Measurements from ENCODE around the gene TMEM50B. TPM values are rescaled to one million over a fixed set of nuclear protein-coding genes. Genes with fewer than 3 reads are reported as not detected.
"Not testable (repeated sequence)": the region's sequence is repeated elsewhere in the genome, so short reads cannot be mapped to it uniquely, and the experiment has no call there.

The TMEM50B gene
- total RNA-seq, 1 experiment from 2014 or later, result 21.5 TPM

DNA sequence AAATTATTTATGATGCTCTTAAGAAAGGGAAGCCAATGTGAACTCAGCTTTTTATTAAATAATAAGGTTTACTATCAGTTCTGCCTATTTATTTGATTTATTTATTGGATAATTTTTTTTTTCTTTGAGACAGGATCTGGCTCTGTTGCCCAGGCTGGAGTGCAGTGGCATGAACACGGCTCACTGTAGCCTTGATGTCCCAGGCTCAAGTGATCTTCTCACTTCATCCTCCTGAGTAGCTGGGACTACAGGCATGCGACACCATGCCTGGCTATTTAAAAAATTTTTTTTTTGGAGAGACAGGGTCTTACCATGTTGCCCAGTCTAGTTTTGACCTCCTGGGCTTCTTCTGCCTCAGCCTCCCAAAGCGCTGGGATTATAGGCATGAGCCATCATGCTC lies 32.7 kb upstream of the TMEM50B start:
- Histone ChIP-seq H3K27me3 (ENCODE audit: low read length) (no peaks in the 10 kb centered on the region), H3K9me3 (ENCODE audit: low read length) (no peaks in the 10 kb centered on the region), H3K9ac (ENCODE audit: low read length) (no peak overlapping the region), H3K4me2 (ENCODE audit: low read length) (no peak overlapping the region), H3K4me3 (ENCODE audit: low read length) (no peak overlapping the region), H3K36me3 (ENCODE audit: low read depth, low read length) (peaks cover 60% of the 10 kb centered on the region), H3K79me2 (ENCODE audit: low read length) (no peaks in the 10 kb centered on the region), H3K4me1 (ENCODE audit: insufficient read depth, low read length) (no peaks in the 10 kb centered on the region), H3F3A (ENCODE audit: low read length, unreplicated experiment) (no peaks in the 10 kb centered on the region), H4K20me1 (ENCODE audit: low read length) (no peaks in the 10 kb centered on the region), H2AFZ (ENCODE audit: low read length) (no peak overlapping the region), H3K9me2 (replicated peaks; ENCODE audit: low read length) (no peaks in the 10 kb centered on the region), H3K27ac (ENCODE audit: low read length) (no peak overlapping the region)
- no peak for ATAC-seq
- DNase-seq, result no peak
- no TSS peak for BruUV-seq (replicated peaks)
- intact Hi-C loops (cut with micrococcal nuclease), result no loop called here
- ChIA-PET CTCF (no interaction called here), POLR2A (ENCODE audit: unreplicated experiment) (no interaction called here)
- no peak for TF ChIP-seq CTCF (conservative IDR thresholded peaks at IDR 0.05; ENCODE audit: low read depth, low read length)
- TF ChIP-seq EZH2 (IDR thresholded peaks at IDR 0.05; ENCODE audit: low read length, unreplicated experiment), result no peak
- no peak for TF ChIP-seq EZH2phosphoT487 (IDR thresholded peaks at IDR 0.05; ENCODE audit: borderline replicate concordance, low read length)

- intact Hi-C loops (cut with micrococcal nuclease), result no loop called here
- ChIA-PET POLR2A (ENCODE audit: unreplicated experiment) (no interaction called here), CTCF (no interaction called here)
- no peak overlapping the region for H3K27ac ChIP-seq (ENCODE audit: low read length)
- no peak overlapping the region for H3K4me2 ChIP-seq (ENCODE audit: low read length)
- no peaks in the 10 kb centered on the region for H3K27me3 ChIP-seq (ENCODE audit: low read length)
- no peaks in the 10 kb centered on the region for H3K9me2 ChIP-seq (replicated peaks; ENCODE audit: low read length)
- no peaks in the 10 kb centered on the region for H3K4me1 ChIP-seq (ENCODE audit: insufficient read depth, low read length)
- no peaks in the 10 kb centered on the region for H3F3A ChIP-seq (ENCODE audit: low read length, unreplicated experiment)
- BruUV-seq (replicated peaks), result no TSS peak
- no peak overlapping the region for H3K9ac ChIP-seq (ENCODE audit: low read length)
- ATAC-seq, result no peak
- H3K4me3 ChIP-seq (ENCODE audit: low read length), result no peak overlapping the region
- H2AFZ ChIP-seq (ENCODE audit: low read length), result no peak overlapping the region
- no peaks in the 10 kb centered on the region for H3K9me3 ChIP-seq (ENCODE audit: low read length)
- H3K79me2 ChIP-seq (ENCODE audit: low read length), result no peaks in the 10 kb centered on the region
- H3K36me3 ChIP-seq (ENCODE audit: low read depth, low read length), result peaks cover 59% of the 10 kb centered on the region
- TF ChIP-seq EZH2 (IDR thresholded peaks at IDR 0.05; ENCODE audit: low read length, unreplicated experiment) (no peak), EZH2phosphoT487 (IDR thresholded peaks at IDR 0.05; ENCODE audit: borderline replicate concordance, low read length) (no peak), CTCF (conservative IDR thresholded peaks at IDR 0.05; ENCODE audit: low read depth, low read length) (no peak)
- no peak for DNase-seq
- no peaks in the 10 kb centered on the region for H4K20me1 ChIP-seq (ENCODE audit: low read length)
Measured at GRCh38 chr21:33511639-33512038, 31.9 kb upstream of the TMEM50B start.

DNA sequence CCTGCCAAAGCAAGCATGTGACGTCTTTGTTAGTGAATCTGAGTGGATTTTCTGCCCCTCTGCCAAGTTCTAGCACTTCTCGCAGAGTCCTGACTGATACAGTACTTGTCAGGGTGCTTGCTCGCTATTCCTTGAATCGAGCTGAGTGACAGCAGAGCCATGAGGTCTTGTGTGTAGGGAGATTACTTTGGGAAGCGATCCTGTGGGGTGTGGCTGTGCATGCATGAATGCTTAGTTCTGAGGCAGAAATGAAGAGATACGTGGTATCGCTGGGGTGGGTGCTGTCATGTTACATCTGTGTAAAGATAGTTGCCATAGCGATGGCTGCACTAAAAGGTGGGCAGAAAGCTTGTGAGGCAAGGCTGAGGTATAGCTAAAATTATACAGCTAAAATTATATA lies 31.1 kb upstream of the TMEM50B start:
- Histone ChIP-seq H3K4me2 (ENCODE audit: low read length) (no peak overlapping the region), H3K9me2 (replicated peaks; ENCODE audit: low read length) (no peaks in the 10 kb centered on the region), H3K9me3 (ENCODE audit: low read length) (no peaks in the 10 kb centered on the region), H3K9ac (ENCODE audit: low read length) (no peak overlapping the region), H2AFZ (ENCODE audit: low read length) (no peak overlapping the region), H3K27ac (ENCODE audit: low read length) (no peak overlapping the region), H3K27me3 (ENCODE audit: low read length) (no peaks in the 10 kb centered on the region), H3F3A (ENCODE audit: low read length, unreplicated experiment) (no peaks in the 10 kb centered on the region), H3K79me2 (ENCODE audit: low read length) (no peaks in the 10 kb centered on the region), H4K20me1 (ENCODE audit: low read length) (no peaks in the 10 kb centered on the region), H3K36me3 (ENCODE audit: low read depth, low read length) (peaks cover 54% of the 10 kb centered on the region), H3K4me3 (ENCODE audit: low read length) (no peak overlapping the region), H3K4me1 (ENCODE audit: insufficient read depth, low read length) (no peaks in the 10 kb centered on the region)
- POLR2A ChIA-PET (ENCODE audit: unreplicated experiment), result no interaction called here
- CTCF ChIA-PET, result interaction anchor here (0.8 kb wide), 1 partner anchor 30 kb away, joined by 3 read pairs; no protein-coding TSS in a partner anchor
- no peak for ATAC-seq
- no TSS peak for BruUV-seq (replicated peaks)
- DNase-seq, result no peak
- no peak for TF ChIP-seq CTCF (conservative IDR thresholded peaks at IDR 0.05; ENCODE audit: low read depth, low read length)
- TF ChIP-seq EZH2 (IDR thresholded peaks at IDR 0.05; ENCODE audit: low read length, unreplicated experiment), result no peak
- TF ChIP-seq EZH2phosphoT487 (IDR thresholded peaks at IDR 0.05; ENCODE audit: borderline replicate concordance, low read length), result no peak
- intact Hi-C loops (cut with micrococcal nuclease), result no loop called here

GRCh38 chr21:33507003-33507402 lies 27.2 kb upstream of the TMEM50B start:
- ATAC-seq; intact Hi-C loops (cut with micrococcal nuclease); H3K27ac ChIP-seq (ENCODE audit: low read length); BruUV-seq (replicated peaks); H3K9ac ChIP-seq (ENCODE audit: low read length); H3K27me3 ChIP-seq (ENCODE audit: low read length); CTCF ChIA-PET; H3K9me3 ChIP-seq (ENCODE audit: low read length); H3K4me3 ChIP-seq (ENCODE audit: low read length); H3K79me2 ChIP-seq (ENCODE audit: low read length); H3K4me1 ChIP-seq (ENCODE audit: insufficient read depth, low read length); H3F3A ChIP-seq (ENCODE audit: low read length, unreplicated experiment); H3K9me2 ChIP-seq (replicated peaks; ENCODE audit: low read length); DNase-seq; H3K4me2 ChIP-seq (ENCODE audit: low read length); H4K20me1 ChIP-seq (ENCODE audit: low read length); H2AFZ ChIP-seq (ENCODE audit: low read length): not testable (repeated sequence)
- POLR2A ChIA-PET (ENCODE audit: unreplicated experiment), result interaction anchor here (0.6 kb wide), 1 partner anchor 27 kb away, joined by 8 read pairs; no protein-coding TSS in a partner anchor
- peaks cover 52% of the 10 kb centered on the region for H3K36me3 ChIP-seq (ENCODE audit: low read depth, low read length)

All from PC-3 (cell line).